ENCODE measurements around the gene TPRG1L.

GRCh38 chr1:3658231-3658615 lies 33.4 kb downstream of the TPRG1L start:
- no peak for TF ChIP-seq CTCF (IDR thresholded peaks at IDR 0.05)
- no peak for TF ChIP-seq EZH2 (IDR thresholded peaks at IDR 0.05)
- no peak for TF ChIP-seq EZH2phosphoT487 (IDR thresholded peaks at IDR 0.05)

Data from neural progenitor cell (in vitro differentiated cells).